ENCODE measurements around the gene ZNF106. TPM values are rescaled to one million over a fixed set of nuclear protein-coding genes. Genes with fewer than 3 reads are reported as not detected.

Gene ZNF106
- total RNA-seq, 1 experiment from 2014 or later: 28.5 TPM

DNA sequence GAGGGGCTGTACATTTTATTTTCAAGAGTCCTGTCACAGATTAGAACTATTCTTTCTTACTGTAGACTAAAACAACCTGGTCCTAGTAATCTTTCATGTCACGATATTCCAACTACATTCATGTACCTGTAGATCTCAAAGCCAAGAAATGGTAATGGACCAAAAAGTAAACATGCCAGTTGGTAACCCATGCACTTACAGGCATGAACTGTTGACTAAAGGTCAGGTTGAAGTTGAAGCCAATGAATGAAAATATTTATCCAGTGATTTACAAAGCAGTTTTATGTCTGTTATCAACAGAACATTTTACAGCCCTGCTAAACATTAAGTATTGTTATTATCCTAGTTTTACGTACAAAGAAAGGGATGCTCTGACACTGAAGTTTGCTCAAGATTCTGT lies 32.4 kb upstream of the ZNF106 start:
- H3K9me2 ChIP-seq (ENCODE audit: insufficient read depth): no peaks in the 10 kb centered on the region
- H2AFZ ChIP-seq (ENCODE audit: low read depth, low read length, poor library complexity, severe bottlenecking): no peak overlapping the region
- ATAC-seq: no peak
- H3K4me2 ChIP-seq (ENCODE audit: low read length): no peak overlapping the region
- intact Hi-C loops (cut with micrococcal nuclease): no loop called here
- no peak overlapping the region for H3K4me3 ChIP-seq (replicated peaks in 1 of 2; ENCODE audit: low read depth in 1 of 2, low read length in 2 of 2)
- no TSS peak for BruUV-seq (replicated peaks)
- no peaks in the 10 kb centered on the region for H4K20me1 ChIP-seq (ENCODE audit: insufficient read depth)
- ChIA-PET POLR2A (no interaction called here), RAD21 (ENCODE audit: low non-redundant PET in 1 of 2, low total read pairs in 2 of 2, uncharacterized antibody in 2 of 2, unreplicated experiment in 2 of 2) (interaction anchor here in 1 of 2 experiments (0.6 kb wide), 1 partner anchor 439 kb away, joined by 3 read pairs; no protein-coding TSS in a partner anchor), CTCF (no interaction called here)
- H3K27me3 ChIP-seq (ENCODE audit: insufficient read depth, low read length): no peaks in the 10 kb centered on the region
- DNase-seq (ENCODE audit: low read depth, low spot score): no peak
- no peaks in the 10 kb centered on the region for H3K9me3 ChIP-seq (ENCODE audit: control insufficient read depth in 1 of 2, insufficient read depth in 1 of 2, low read depth in 1 of 2, low read length in 2 of 2)
- no peaks in the 10 kb centered on the region; a peak in 1 of 4 replicates for H3K36me3 ChIP-seq (ENCODE audit: control insufficient read depth in 1 of 2, insufficient read depth in 2 of 2, low read length in 2 of 2)
- no peak overlapping the region for H3K27ac ChIP-seq (ENCODE audit: low read depth, low read length)
- H3K9ac ChIP-seq (ENCODE audit: low read length): no peak overlapping the region
- no peaks in the 10 kb centered on the region for H3K4me1 ChIP-seq (ENCODE audit: control insufficient read depth in 1 of 2, insufficient read depth in 2 of 2, low read length in 2 of 2)
- no peaks in the 10 kb centered on the region for H3K79me2 ChIP-seq (ENCODE audit: insufficient read depth, low read length)
- TF ChIP-seq EZH2phosphoT487 (IDR thresholded peaks at IDR 0.05; ENCODE audit: borderline replicate concordance) (no peak), EGR1 (IDR thresholded peaks at IDR 0.05; ENCODE audit: low read depth) (no peak), CBX3 (IDR thresholded peaks at IDR 0.05; ENCODE audit: low read depth) (no peak), EZH2 (IDR thresholded peaks at IDR 0.05) (no peak), CEBPB (IDR thresholded peaks at IDR 0.05; ENCODE audit: low read depth) (no peak), TCF7L2 (IDR thresholded peaks at IDR 0.05; ENCODE audit: borderline replicate concordance, extremely low read depth, insufficient read depth, insufficient read length) (no peak)
- TF ChIP-seq, protein P1, sequence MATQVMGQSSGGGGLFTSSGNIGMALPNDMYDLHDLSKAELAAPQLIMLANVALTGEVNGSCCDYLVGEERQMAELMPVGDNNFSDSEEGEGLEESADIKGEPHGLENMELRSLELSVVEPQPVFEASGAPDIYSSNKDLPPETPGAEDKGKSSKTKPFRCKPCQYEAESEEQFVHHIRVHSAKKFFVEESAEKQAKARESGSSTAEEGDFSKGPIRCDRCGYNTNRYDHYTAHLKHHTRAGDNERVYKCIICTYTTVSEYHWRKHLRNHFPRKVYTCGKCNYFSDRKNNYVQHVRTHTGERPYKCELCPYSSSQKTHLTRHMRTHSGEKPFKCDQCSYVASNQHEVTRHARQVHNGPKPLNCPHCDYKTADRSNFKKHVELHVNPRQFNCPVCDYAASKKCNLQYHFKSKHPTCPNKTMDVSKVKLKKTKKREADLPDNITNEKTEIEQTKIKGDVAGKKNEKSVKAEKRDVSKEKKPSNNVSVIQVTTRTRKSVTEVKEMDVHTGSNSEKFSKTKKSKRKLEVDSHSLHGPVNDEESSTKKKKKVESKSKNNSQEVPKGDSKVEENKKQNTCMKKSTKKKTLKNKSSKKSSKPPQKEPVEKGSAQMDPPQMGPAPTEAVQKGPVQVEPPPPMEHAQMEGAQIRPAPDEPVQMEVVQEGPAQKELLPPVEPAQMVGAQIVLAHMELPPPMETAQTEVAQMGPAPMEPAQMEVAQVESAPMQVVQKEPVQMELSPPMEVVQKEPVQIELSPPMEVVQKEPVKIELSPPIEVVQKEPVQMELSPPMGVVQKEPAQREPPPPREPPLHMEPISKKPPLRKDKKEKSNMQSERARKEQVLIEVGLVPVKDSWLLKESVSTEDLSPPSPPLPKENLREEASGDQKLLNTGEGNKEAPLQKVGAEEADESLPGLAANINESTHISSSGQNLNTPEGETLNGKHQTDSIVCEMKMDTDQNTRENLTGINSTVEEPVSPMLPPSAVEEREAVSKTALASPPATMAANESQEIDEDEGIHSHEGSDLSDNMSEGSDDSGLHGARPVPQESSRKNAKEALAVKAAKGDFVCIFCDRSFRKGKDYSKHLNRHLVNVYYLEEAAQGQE (IDR thresholded peaks at IDR 0.05; ENCODE audit: low read depth): no peak
- TF ChIP-seq, protein P2, sequence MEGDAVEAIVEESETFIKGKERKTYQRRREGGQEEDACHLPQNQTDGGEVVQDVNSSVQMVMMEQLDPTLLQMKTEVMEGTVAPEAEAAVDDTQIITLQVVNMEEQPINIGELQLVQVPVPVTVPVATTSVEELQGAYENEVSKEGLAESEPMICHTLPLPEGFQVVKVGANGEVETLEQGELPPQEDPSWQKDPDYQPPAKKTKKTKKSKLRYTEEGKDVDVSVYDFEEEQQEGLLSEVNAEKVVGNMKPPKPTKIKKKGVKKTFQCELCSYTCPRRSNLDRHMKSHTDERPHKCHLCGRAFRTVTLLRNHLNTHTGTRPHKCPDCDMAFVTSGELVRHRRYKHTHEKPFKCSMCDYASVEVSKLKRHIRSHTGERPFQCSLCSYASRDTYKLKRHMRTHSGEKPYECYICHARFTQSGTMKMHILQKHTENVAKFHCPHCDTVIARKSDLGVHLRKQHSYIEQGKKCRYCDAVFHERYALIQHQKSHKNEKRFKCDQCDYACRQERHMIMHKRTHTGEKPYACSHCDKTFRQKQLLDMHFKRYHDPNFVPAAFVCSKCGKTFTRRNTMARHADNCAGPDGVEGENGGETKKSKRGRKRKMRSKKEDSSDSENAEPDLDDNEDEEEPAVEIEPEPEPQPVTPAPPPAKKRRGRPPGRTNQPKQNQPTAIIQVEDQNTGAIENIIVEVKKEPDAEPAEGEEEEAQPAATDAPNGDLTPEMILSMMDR (IDR thresholded peaks at IDR 0.05 in 2 of 3, conservative IDR thresholded peaks at IDR 0.05 in 1 of 3; ENCODE audit: borderline replicate concordance in 1 of 3, insufficient read depth in 1 of 3, low read depth in 2 of 3, low read length in 2 of 3): no peak
- TF ChIP-seq, protein P3, sequence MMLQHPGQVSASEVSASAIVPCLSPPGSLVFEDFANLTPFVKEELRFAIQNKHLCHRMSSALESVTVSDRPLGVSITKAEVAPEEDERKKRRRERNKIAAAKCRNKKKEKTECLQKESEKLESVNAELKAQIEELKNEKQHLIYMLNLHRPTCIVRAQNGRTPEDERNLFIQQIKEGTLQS (IDR thresholded peaks at IDR 0.05): no peak
